ENCODE results near the gene KLHL30. TPM values are rescaled to one million over a fixed set of nuclear protein-coding genes. Genes with fewer than 3 reads are reported as not detected.

The KLHL30 gene
- total RNA-seq, 1 experiment from 2014 or later = 0.61 TPM

DNA sequence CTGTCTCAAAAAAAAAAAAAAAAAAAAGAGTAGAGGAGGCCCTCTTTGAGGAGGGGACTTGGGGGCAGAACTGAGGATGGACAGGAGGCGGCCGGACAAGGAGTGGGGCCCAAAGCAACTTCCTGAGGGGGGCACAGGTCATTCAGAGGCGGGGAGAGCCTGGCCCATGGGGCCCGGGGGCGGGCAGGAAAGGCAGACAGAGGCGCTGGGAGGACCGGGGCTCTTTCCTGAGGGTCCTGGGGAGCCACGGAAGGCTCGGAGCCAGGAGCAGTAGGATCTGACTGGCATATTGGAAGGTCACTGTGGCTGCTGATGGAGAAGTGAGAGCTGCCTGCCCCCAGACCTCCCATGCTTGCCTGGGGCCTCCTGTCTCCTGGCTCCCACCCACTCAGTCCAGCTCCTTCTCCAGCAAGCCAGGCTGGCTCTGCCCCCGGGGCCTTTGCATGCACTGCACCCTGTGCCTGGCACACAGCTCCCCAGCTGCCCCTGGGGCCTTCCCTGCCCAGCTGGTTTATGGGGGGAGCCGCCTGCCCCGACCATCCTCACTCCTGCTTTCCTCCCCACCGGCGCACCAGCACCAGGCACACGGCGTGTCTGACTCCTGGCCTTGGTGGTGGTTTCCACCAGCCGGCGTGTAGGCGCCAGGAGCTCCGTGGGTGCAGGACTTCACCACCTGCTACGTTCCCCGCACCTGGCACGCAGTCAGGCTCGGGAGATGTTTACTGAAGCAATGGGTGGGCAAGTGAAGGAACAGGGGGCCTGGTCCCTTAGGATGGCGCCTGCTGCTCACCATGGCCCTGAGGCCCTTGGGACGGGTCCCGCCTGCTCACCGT, 32.7 kb upstream of the KLHL30 start:
- Histone ChIP-seq H3K27me3 (ENCODE audit: insufficient read depth, low read length) (no peaks in the 10 kb centered on the region), H3K27ac (ENCODE audit: low read depth, low read length) (no peak overlapping the region; the same call in 1 of the 2 replicates), H3K79me2 (ENCODE audit: insufficient read depth, low read length) (no peaks in the 10 kb centered on the region), H2AFZ (ENCODE audit: low read depth, low read length, poor library complexity, severe bottlenecking) (no peak overlapping the region), H4K20me1 (ENCODE audit: insufficient read depth) (no peaks in the 10 kb centered on the region), H3K9me3 (ENCODE audit: control insufficient read depth in 1 of 2, insufficient read depth in 1 of 2, low read depth in 1 of 2, low read length in 2 of 2) (no peaks in the 10 kb centered on the region), H3K9ac (ENCODE audit: low read length) (no peak overlapping the region), H3K4me1 (ENCODE audit: control insufficient read depth in 1 of 2, insufficient read depth in 2 of 2, low read length in 2 of 2) (peaks cover 0 to 3% of the 10 kb centered on the region in 2 experiments; a peak in 1 of 4 replicates), H3K4me2 (ENCODE audit: low read length) (no peak overlapping the region), H3K4me3 (replicated peaks in 1 of 2; ENCODE audit: low read depth in 1 of 2, low read length in 2 of 2) (no peak overlapping the region), H3K36me3 (ENCODE audit: control insufficient read depth in 1 of 2, insufficient read depth in 2 of 2, low read length in 2 of 2) (no peaks in the 10 kb centered on the region), H3K9me2 (ENCODE audit: insufficient read depth) (no peaks in the 10 kb centered on the region)
- intact Hi-C loops (cut with micrococcal nuclease) = no loop called here
- RAD21 ChIA-PET (ENCODE audit: low non-redundant PET in 1 of 2, low total read pairs in 2 of 2, uncharacterized antibody in 2 of 2, unreplicated experiment in 2 of 2) = no interaction called here
- DNase-seq (ENCODE audit: low read depth, low spot score) (no peak), ATAC-seq (0 out of 2 replicates have a peak, but pooled peaks have one; percentile 2)
- CTCF ChIA-PET = interaction anchor here (1.0 kb wide), 1 partner anchor 183 kb away, joined by 3 read pairs; no protein-coding TSS in a partner anchor
- POLR2A ChIA-PET = no interaction called here
- BruUV-seq (replicated peaks) = no TSS peak
- TF ChIP-seq ELF1 (IDR thresholded peaks at IDR 0.05; ENCODE audit: borderline replicate concordance, low read depth) = no peak
- no peak for TF ChIP-seq ZFX (IDR thresholded peaks at IDR 0.05)
- TF ChIP-seq, protein P1, sequence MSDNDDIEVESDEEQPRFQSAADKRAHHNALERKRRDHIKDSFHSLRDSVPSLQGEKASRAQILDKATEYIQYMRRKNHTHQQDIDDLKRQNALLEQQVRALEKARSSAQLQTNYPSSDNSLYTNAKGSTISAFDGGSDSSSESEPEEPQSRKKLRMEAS (IDR thresholded peaks at IDR 0.05) = no peak
- TF ChIP-seq, protein P2, sequence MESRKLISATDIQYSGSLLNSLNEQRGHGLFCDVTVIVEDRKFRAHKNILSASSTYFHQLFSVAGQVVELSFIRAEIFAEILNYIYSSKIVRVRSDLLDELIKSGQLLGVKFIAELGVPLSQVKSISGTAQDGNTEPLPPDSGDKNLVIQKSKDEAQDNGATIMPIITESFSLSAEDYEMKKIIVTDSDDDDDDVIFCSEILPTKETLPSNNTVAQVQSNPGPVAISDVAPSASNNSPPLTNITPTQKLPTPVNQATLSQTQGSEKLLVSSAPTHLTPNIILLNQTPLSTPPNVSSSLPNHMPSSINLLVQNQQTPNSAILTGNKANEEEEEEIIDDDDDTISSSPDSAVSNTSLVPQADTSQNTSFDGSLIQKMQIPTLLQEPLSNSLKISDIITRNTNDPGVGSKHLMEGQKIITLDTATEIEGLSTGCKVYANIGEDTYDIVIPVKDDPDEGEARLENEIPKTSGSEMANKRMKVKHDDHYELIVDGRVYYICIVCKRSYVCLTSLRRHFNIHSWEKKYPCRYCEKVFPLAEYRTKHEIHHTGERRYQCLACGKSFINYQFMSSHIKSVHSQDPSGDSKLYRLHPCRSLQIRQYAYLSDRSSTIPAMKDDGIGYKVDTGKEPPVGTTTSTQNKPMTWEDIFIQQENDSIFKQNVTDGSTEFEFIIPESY (IDR thresholded peaks at IDR 0.05; ENCODE audit: extremely low read depth, insufficient replicate concordance, low read length) = no peak
- TF ChIP-seq SIN3A (IDR thresholded peaks at IDR 0.05; ENCODE audit: low read depth) = no peak
- TF ChIP-seq JUND (IDR thresholded peaks at IDR 0.05) = no peak
- no peak for TF ChIP-seq RAD21 (IDR thresholded peaks at IDR 0.05; ENCODE audit: low read depth)
- no peak for TF ChIP-seq TCF7L2 (IDR thresholded peaks at IDR 0.05; ENCODE audit: borderline replicate concordance, extremely low read depth, insufficient read depth, insufficient read length)
- TF ChIP-seq ZNF274 (IDR thresholded peaks at IDR 0.05; ENCODE audit: low read depth, low read length) = no peak
- TF ChIP-seq POLR2A (IDR thresholded peaks at IDR 0.05; ENCODE audit: borderline replicate concordance, extremely low read depth, insufficient read depth, insufficient read length) = no peak
- TF ChIP-seq, protein P3, sequence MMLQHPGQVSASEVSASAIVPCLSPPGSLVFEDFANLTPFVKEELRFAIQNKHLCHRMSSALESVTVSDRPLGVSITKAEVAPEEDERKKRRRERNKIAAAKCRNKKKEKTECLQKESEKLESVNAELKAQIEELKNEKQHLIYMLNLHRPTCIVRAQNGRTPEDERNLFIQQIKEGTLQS (IDR thresholded peaks at IDR 0.05) = no peak
- no peak for TF ChIP-seq SP1 (IDR thresholded peaks at IDR 0.05; ENCODE audit: low read depth)
- TF ChIP-seq EZH2 (IDR thresholded peaks at IDR 0.05) = no peak
- TF ChIP-seq POLR2AphosphoS5 (IDR thresholded peaks at IDR 0.05; ENCODE audit: low read depth, low read length) = no peak
- TF ChIP-seq FOSL1 (IDR thresholded peaks at IDR 0.05; ENCODE audit: low read depth) = no peak
- TF ChIP-seq CEBPB (IDR thresholded peaks at IDR 0.05; ENCODE audit: low read depth) = no peak
- no peak for TF ChIP-seq EZH2phosphoT487 (IDR thresholded peaks at IDR 0.05; ENCODE audit: borderline replicate concordance)
